Heart right ventricle (tissue), 16 donors: Measurements from ENCODE around the gene MYCN. TPM values are rescaled to one million over a fixed set of nuclear protein-coding genes. Genes with fewer than 3 reads are reported as not detected.

Source experiments
- ATAC-seq, 8 donors: fragments of 200-7000 bp; cut with Tn5 transposase; one replicate each; pipeline ENCODE4 v1.9.1; 2020; ENCODE audit warnings: mild to moderate bottlenecking in 8 of 8, moderate library complexity in 8 of 8, moderate number of reproducible peaks in 1 of 8
- DNase-seq, 2 donors: peaks; one replicate each; pipeline ENCODE4 v3.0.0-alpha.2; 2020
- H3K27ac ChIP-seq, 10 donors: fragments of 200-600 bp; sonication (generic) in 2 of 10; one replicate each; pipeline versions ENCODE4 v1.5.0 to v1.8.0; 2020 to 2022; ENCODE audit warnings: mild to moderate bottlenecking in 3 of 10
- H3K27me3 ChIP-seq, 7 donors: fragments of 200-600 bp; one replicate each; pipeline ENCODE4 v1.8.0; 2021 to 2022; ENCODE audit warnings: mild to moderate bottlenecking in 2 of 7
- H3K36me3 ChIP-seq, 9 donors: fragments of 200-600 bp; sonication (generic) in 1 of 9; one replicate each; pipeline versions ENCODE4 v1.5.0 to v1.8.0; 2020 to 2022; ENCODE audit warnings: mild to moderate bottlenecking in 2 of 9
- H3K4me1 ChIP-seq, 9 donors: fragments of 200-600 bp; sonication (generic) in 1 of 9; one replicate each; pipeline versions ENCODE4 v1.5.0 to v1.8.0; 2020 to 2022; ENCODE audit warnings: mild to moderate bottlenecking in 4 of 9
- H3K4me3 ChIP-seq, 10 donors: fragments of 200-600 bp; sonication (generic) in 2 of 10; one replicate each; pipeline versions ENCODE4 v1.5.0 to v1.8.0; 2020 to 2022; ENCODE audit warnings: mild to moderate bottlenecking in 7 of 10, moderate library complexity in 2 of 10
- H3K9me3 ChIP-seq, 11 donors: fragments of 200-600 bp in 10 of 11; sonication (generic) in 2 of 11; one replicate each; pipeline versions ENCODE4 v1.5.0 to v1.8.0; 2013 to 2022; ENCODE audit warnings: mild to moderate bottlenecking in 2 of 11, control low read depth in 1 of 11, moderate library complexity in 1 of 11
- CTCF ChIP-seq, 9 donors: fragments of 200-600 bp; sonication (generic) in 2 of 9; IDR thresholded peaks; one replicate each; pipeline versions ENCODE4 v1.5.0 to v1.8.0; 2021 to 2022; ENCODE audit warnings: antibody characterized with exemption in 9 of 9, mild to moderate bottlenecking in 5 of 9, moderate library complexity in 1 of 9
- WGBS, 2 donors: extraction: QIAGEN DNeasy Blood & Tissue Kit; methylation state at CpG; one replicate each; pipeline ENCODE4 v1.1.7; 2013; ENCODE audit warnings: inconsistent platforms in 1 of 2; 5-methylcytosine and 5-hydroxymethylcytosine counted together
- intact Hi-C, 10 donors: fragments of 100-400 bp; cut with DNase I; formaldehyde crosslinking; loops; one replicate each; pipeline versions ENCODE4 v1.11.1 to v1.14.2; 2022
- polyA plus RNA-seq, 2 donors: library from polyadenylated mRNA; stranded (reverse); fragments of 200-250 nt; gene quantifications; one replicate each; pipeline ENCODE4 v1.2.3, GENCODE V29; 2013
- total RNA-seq, 10 donors: library from RNA; stranded (reverse); fragmentation: NEBNext Ultra II Directional in 3 of 10; extraction: Animal tissue kit (Norgen Biotek cat#: 25700) in 3 of 10; gene quantifications; one replicate each; pipeline versions ENCODE4 v1.2.1 to v1.2.4, GENCODE V29; 2021 to 2023
- donor health status: Arrhythmogenic right ventricular cardiomyopathy.
- donor health status: ischemic (EF 13 %, LVEDD 7.1; RV severe dilation, severe dysfunction).
- donor health status: healthy with polysubstance abuse.
- donor health status: DM: no; HTN: yes; CAD: no.
- donor health status: DM: no; HTN: no; CAD: no.
- donor health status: ischemic (EF 25% LVEDD 6.9; RV normal size, moderate dysfunction).
- donor health status: ischemic (EF 25% LVEDD 5.7; RV mildly dilated, moderate dysfunction).
- donor health status: healthy.
- donor health status: DM: yes; HTN: yes; CAD: no.
- donor health status: Ischemic cardiomyopathy.
- donor health status: ischemic (EF 35%, LVEDD 5.7; RV mildly dilated, moderate dysfunction).
- donor health status: nonischemic (EF 11% LVEDD 7.7; RV severe dilation, severe dysfunction).
- donor health status: DM: yes; HTN: yes; CAD: no.
- donor health status: PGD.
- donor health status: ischemic (EF 29% LVEDD 5.4; RV normal size, mild dysfunction).
- donor health status: nonischemic (EF 23%, LVEDD 6.1; RV moderate dilation, normal function).

The MYCN gene
- total and polyA plus RNA-seq, 12 donors: 0.14 to 1.4 (median 0.52) TPM

- ATAC-seq (no peak), DNase-seq (no peak)
- H3K9me3 ChIP-seq: no peaks in the 10 kb centered on the region
- H3K36me3 ChIP-seq: no peaks in the 10 kb centered on the region
- no peak overlapping the region for H3K27ac ChIP-seq
- intact Hi-C loops: no loop called here
- peaks cover 0 to 18% (median 6%) of the 10 kb centered on the region in 7 donors for H3K27me3 ChIP-seq
- no peak for TF ChIP-seq CTCF (IDR thresholded peaks at IDR 0.05)
- peaks cover 0 to 5% (median 0%) of the 10 kb centered on the region in 9 donors for H3K4me1 ChIP-seq
- 93 to 94% methylated on average over 7 of the region's 7 CpGs for WGBS, 2 donors
- H3K4me3 ChIP-seq: no peak overlapping the region
Measured at GRCh38 chr2:15968280-15969178, 28.2 kb downstream of the MYCN start.

- DNase-seq: no peak
- Histone ChIP-seq H3K27me3 (peaks cover 0 to 18% (median 6%) of the 10 kb centered on the region in 7 donors), H3K36me3 (no peaks in the 10 kb centered on the region), H3K4me3 (no peak overlapping the region), H3K4me1 (peaks cover 0 to 5% (median 0%) of the 10 kb centered on the region in 9 donors), H3K27ac (no peak overlapping the region), H3K9me3 (no peaks in the 10 kb centered on the region)
- TF ChIP-seq CTCF (IDR thresholded peaks at IDR 0.05): no peak
- ATAC-seq: no peak
- 83 to 85% methylated on average over 4 of the region's 4 CpGs for WGBS, 2 donors
- intact Hi-C loops: no loop called here
Measured at GRCh38 chr2:15969214-15969613, 28.9 kb downstream of the MYCN start.

- Histone ChIP-seq H3K36me3 (no peaks in the 10 kb centered on the region), H3K27ac (no peak overlapping the region), H3K9me3 (no peaks in the 10 kb centered on the region), H3K4me3 (no peak overlapping the region), H3K27me3 (peaks cover 0 to 18% (median 6%) of the 10 kb centered on the region in 7 donors), H3K4me1 (peaks cover 0 to 2% (median 0%) of the 10 kb centered on the region in 9 donors)
- intact Hi-C loops: no loop called here
- no peak for ATAC-seq
- TF ChIP-seq CTCF (IDR thresholded peaks at IDR 0.05): no peak
- 83 to 90% methylated on average over 5 of the region's 5 CpGs for WGBS, 2 donors
- DNase-seq: no peak
Measured at GRCh38 chr2:15970701-15971100, 30.4 kb downstream of the MYCN start.

GRCh38 chr2:15971351-15971750 lies 31.0 kb downstream of the MYCN start:
- no peak overlapping the region for H3K4me3 ChIP-seq
- 63 to 65% methylated on average over 7 of the region's 7 CpGs for WGBS, 2 donors
- no peak overlapping the region for H3K27ac ChIP-seq
- DNase-seq (no peak), ATAC-seq (no peak)
- no peaks in the 10 kb centered on the region for H3K36me3 ChIP-seq
- H3K27me3 ChIP-seq: peaks cover 0 to 18% (median 6%) of the 10 kb centered on the region in 7 donors
- no peaks in the 10 kb centered on the region for H3K9me3 ChIP-seq
- no peak for TF ChIP-seq CTCF (IDR thresholded peaks at IDR 0.05)
- intact Hi-C loops: no loop called here
- H3K4me1 ChIP-seq: no peaks in the 10 kb centered on the region
